ENCODE results near the gene ARFIP2.

Gene ARFIP2

DNA sequence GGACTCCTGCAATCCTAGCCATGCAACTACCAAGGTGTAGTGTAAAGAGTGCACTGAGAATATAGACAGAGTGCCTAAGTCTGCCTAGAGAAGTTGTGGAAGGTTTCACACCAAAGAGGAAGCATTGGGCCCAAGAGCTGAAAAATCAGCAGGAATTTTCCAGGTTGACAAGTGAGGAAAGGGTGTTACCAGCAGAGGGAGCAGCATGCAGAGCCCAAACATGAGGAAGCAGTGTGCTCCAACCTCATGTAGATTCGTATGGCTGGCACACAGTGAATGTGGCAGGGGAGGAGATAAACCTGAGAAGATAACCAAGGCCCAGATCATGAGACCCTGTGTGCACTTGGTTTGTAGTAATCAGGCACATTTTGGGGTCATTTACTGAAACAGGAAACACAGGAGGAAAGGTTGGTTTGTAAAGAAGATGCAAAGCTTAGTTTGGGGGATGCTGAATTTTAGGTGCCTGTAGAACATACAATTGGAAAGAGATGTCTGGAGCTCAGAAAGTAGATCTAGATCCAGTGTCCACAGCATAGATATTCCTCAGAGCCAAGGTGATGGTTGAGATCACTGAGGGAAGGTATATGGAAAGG is 42.1 kb downstream of the ARFIP2 start:
- DNase-seq (ENCODE audit: low read depth) = peak; percentile 62

DNA sequence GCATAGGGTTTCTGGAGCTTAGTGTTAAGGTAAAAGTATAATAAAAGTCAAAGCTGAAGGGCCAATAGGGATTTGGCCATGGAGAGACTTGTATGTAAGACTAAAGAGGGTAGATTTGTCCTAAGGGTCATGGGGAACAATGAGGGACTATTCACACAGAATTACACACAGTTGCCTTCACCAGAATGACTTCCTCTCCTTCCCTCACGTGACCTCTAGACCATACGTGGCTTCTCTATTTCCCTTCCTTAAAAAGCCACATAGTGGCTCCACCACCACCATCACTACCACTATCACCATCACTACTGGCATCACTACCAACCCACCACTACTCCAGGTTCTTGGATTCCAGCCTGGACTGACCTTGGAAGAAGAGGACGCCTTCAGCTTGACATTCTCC is 43.1 kb downstream of the ARFIP2 start:
- no peak overlapping the region for H3K9ac ChIP-seq (ENCODE audit: low read length)
- DNase-seq (ENCODE audit: low read depth) = no peak
- no peaks in the 10 kb centered on the region for H3K36me3 ChIP-seq (ENCODE audit: control insufficient read depth, insufficient read depth, low read length, severe bottlenecking)
- H3K4me3 ChIP-seq (ENCODE audit: low read length) = no peak overlapping the region
- H3K4me1 ChIP-seq (ENCODE audit: control insufficient read depth, insufficient read depth, low read length) = peaks cover 24% of the 10 kb centered on the region
- no peaks in the 10 kb centered on the region for H3K27me3 ChIP-seq (replicated peaks; ENCODE audit: control insufficient read depth, insufficient read depth, low read length)
- H3K9me3 ChIP-seq (ENCODE audit: control insufficient read depth, low read length) = no peaks in the 10 kb centered on the region

More for the DNA sequence above, 42.1 kb downstream of the ARFIP2 start:
- no peaks in the 10 kb centered on the region for H3K36me3 ChIP-seq (ENCODE audit: control insufficient read depth, insufficient read depth, low read length, severe bottlenecking)
- H3K9ac ChIP-seq (ENCODE audit: low read length) = no peak overlapping the region
- H3K4me1 ChIP-seq (ENCODE audit: control insufficient read depth, insufficient read depth, low read length) = peaks cover 28% of the 10 kb centered on the region
- no peaks in the 10 kb centered on the region for H3K27me3 ChIP-seq (replicated peaks; ENCODE audit: control insufficient read depth, insufficient read depth, low read length)
- no peaks in the 10 kb centered on the region for H3K9me3 ChIP-seq (ENCODE audit: control insufficient read depth, low read length)
- no peak overlapping the region for H3K4me3 ChIP-seq (ENCODE audit: low read length)

GRCh38 chr11:6437423-6437822 is 43.7 kb downstream of the ARFIP2 start:
- DNase-seq (ENCODE audit: low read depth) = no peak
- no peaks in the 10 kb centered on the region for H3K9me3 ChIP-seq (ENCODE audit: control insufficient read depth, low read length)
- H3K9ac ChIP-seq (ENCODE audit: low read length) = no peak overlapping the region
- no peaks in the 10 kb centered on the region for H3K27me3 ChIP-seq (replicated peaks; ENCODE audit: control insufficient read depth, insufficient read depth, low read length)
- H3K4me3 ChIP-seq (ENCODE audit: low read length) = no peak overlapping the region
- no peaks in the 10 kb centered on the region for H3K36me3 ChIP-seq (ENCODE audit: control insufficient read depth, insufficient read depth, low read length, severe bottlenecking)
- H3K4me1 ChIP-seq (ENCODE audit: control insufficient read depth, insufficient read depth, low read length) = peaks cover 19% of the 10 kb centered on the region

DNA sequence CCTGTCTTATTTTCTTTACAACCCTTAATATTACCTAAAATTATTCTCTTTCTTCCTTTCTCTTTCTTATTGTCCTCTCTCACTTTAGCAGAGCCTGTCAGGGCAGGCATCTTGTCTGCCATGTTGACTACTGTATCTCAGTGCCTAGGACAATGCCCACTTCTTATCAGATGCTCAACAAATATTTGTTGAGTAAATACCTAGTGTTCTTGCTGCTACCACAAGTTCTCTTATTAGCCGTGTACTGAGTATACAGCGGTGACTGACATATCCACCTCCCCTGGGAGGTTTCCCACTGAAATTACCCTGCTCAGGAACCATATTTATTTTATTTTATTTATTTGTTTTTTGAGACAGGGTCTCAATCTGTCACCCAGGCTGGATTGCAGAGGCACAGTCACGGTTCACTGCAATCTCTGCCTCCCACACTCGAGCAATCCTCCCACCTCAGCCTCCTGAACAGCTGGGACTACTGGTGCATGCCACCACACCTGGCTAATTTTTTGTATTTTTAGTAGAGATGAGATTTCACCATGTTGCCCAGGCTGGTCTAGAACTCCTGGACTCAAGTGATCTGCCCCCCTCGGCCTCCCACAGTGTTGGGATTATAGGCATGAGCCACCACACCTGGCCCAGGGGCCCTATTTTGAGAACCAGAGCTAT is 47.0 kb downstream of the ARFIP2 start:
- Histone ChIP-seq H3K9ac (ENCODE audit: low read length) (no peak overlapping the region), H3K27me3 (replicated peaks; ENCODE audit: control insufficient read depth, insufficient read depth, low read length) (no peaks in the 10 kb centered on the region), H3K9me3 (ENCODE audit: control insufficient read depth, low read length) (no peaks in the 10 kb centered on the region), H3K36me3 (ENCODE audit: control insufficient read depth, insufficient read depth, low read length, severe bottlenecking) (no peaks in the 10 kb centered on the region), H3K4me1 (ENCODE audit: control insufficient read depth, insufficient read depth, low read length) (peaks cover 4% of the 10 kb centered on the region), H3K4me3 (ENCODE audit: low read length) (no peak overlapping the region)
- DNase-seq (ENCODE audit: low read depth) = no peak

GRCh38 chr11:6431861-6432260 is 49.3 kb downstream of the ARFIP2 start:
- peaks cover 4% of the 10 kb centered on the region for H3K4me1 ChIP-seq (ENCODE audit: control insufficient read depth, insufficient read depth, low read length)
- no peaks in the 10 kb centered on the region for H3K36me3 ChIP-seq (ENCODE audit: control insufficient read depth, insufficient read depth, low read length, severe bottlenecking)
- DNase-seq (ENCODE audit: low read depth) = peak; percentile 39
- no peak overlapping the region for H3K4me3 ChIP-seq (ENCODE audit: low read length)
- H3K9me3 ChIP-seq (ENCODE audit: control insufficient read depth, low read length) = no peaks in the 10 kb centered on the region
- H3K27me3 ChIP-seq (replicated peaks; ENCODE audit: control insufficient read depth, insufficient read depth, low read length) = no peaks in the 10 kb centered on the region
- H3K9ac ChIP-seq (ENCODE audit: low read length) = no peak overlapping the region

DNA sequence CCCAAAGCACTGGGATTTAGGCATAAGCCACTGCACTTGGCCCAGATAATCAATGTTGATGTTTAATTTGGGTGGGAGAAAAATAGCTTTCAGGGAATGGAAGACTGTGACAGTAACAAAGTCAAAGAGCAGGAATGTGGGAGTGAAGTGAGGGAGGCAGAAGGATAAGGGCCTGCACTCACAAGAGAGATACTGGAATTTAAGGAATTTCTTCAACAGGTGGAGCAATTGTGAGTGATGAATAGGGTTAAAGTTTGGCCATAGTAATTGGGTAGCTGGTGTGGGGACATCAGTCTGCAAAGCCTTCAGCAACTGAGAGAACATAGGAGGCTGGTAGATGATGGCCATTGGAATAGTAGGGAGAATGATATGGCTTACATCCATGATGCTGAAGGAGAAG is 53.6 kb downstream of the ARFIP2 start:
- Histone ChIP-seq H3K9ac (ENCODE audit: low read length) (no peak overlapping the region), H3K4me3 (ENCODE audit: low read length) (no peak overlapping the region), H3K27me3 (replicated peaks; ENCODE audit: control insufficient read depth, insufficient read depth, low read length) (no peaks in the 10 kb centered on the region), H3K9me3 (ENCODE audit: control insufficient read depth, low read length) (no peaks in the 10 kb centered on the region), H3K4me1 (ENCODE audit: control insufficient read depth, insufficient read depth, low read length) (peaks cover 4% of the 10 kb centered on the region), H3K36me3 (ENCODE audit: control insufficient read depth, insufficient read depth, low read length, severe bottlenecking) (no peaks in the 10 kb centered on the region)
- DNase-seq (ENCODE audit: low read depth) = no peak
